H1 (cell line): Measurements from ENCODE around the gene TRAF5. TPM values are rescaled to one million over a fixed set of nuclear protein-coding genes. Genes with fewer than 3 reads are reported as not detected.

Source experiments
- CTCF ChIA-PET: fragments of 300-600 bp; sonication (Branson Sonifier 250); formaldehyde crosslinking; loops from one replicate; lab custom pipeline; 2021; ENCODE audit not compliant: partially characterized antibody; lab: Charles Lee
- POLR2A ChIA-PET: fragments of 300-600 bp; sonication (Branson Sonifier 250); formaldehyde crosslinking; loops from one replicate; lab custom pipeline; 2021; ENCODE audit warnings: inconsistent platforms; ENCODE audit not compliant: partially characterized antibody; lab: Charles Lee
- DNase-seq, 2 experiments: peaks; one replicate each; pipeline versions ENCODE4 v3.0.0 to v3.0.0-alpha.2; 2010 to 2022; ENCODE audit warnings: low spot score in 2 of 2, low read depth in 1 of 2, mixed read lengths in 1 of 2
- FAIRE-seq: peaks from 2 replicates; lab custom pipeline; 2011; peaks lifted over from hg19 to GRCh38; lab: Jason Lieb, UNC
- H2AFZ ChIP-seq: 2 replicates; pipeline ENCODE4 v1.8.1; 2012; ENCODE audit warnings: low read length, inconsistent platforms
- H2AK5ac ChIP-seq: 2 replicates; pipeline ENCODE4 v1.6.1; 2013; ENCODE audit warnings: low read depth, low read length
- H2BK120ac ChIP-seq: replicated peaks from 2 replicates; pipeline ENCODE3; 2013; ENCODE audit warnings: low read depth, low read length, inconsistent platforms
- H2BK12ac ChIP-seq: 2 replicates; pipeline ENCODE4 v1.6.1; 2013; ENCODE audit warnings: low read depth, low read length
- H2BK15ac ChIP-seq: 2 replicates; pipeline ENCODE4 v1.6.1; 2013; ENCODE audit warnings: low read length
- H2BK20ac ChIP-seq: 2 replicates; pipeline ENCODE4 v1.6.1; 2013; ENCODE audit warnings: low read length
- H2BK5ac ChIP-seq: 2 replicates; pipeline ENCODE4 v1.6.1; 2013; ENCODE audit warnings: low read depth, low read length
- H3K14ac ChIP-seq: 2 replicates; pipeline ENCODE4 v1.6.1; 2013; ENCODE audit warnings: inconsistent platforms; ENCODE audit not compliant: insufficient read length
- H3K18ac ChIP-seq: 2 replicates; pipeline ENCODE4 v1.6.1; 2013; ENCODE audit warnings: low read length; ENCODE audit errors: extremely low read depth
- H3K23ac ChIP-seq: 2 replicates; pipeline ENCODE4 v1.6.1; 2013; ENCODE audit warnings: inconsistent platforms; ENCODE audit not compliant: insufficient read length
- H3K23me2 ChIP-seq: 2 replicates; pipeline ENCODE4 v1.6.1; 2013; ENCODE audit warnings: low read depth, low read length
- H3K27ac ChIP-seq: 2 replicates; pipeline ENCODE4 v1.6.1; 2011; ENCODE audit warnings: low read depth, low read length, inconsistent platforms
- H3K27me3 ChIP-seq, 4 experiments: replicated peaks in 1 of 4; 1 replicate in 1 of 4; 2 replicates in 3 of 4; pipeline versions ENCODE4 v1.6.1 to v1.8.1; 2011 to 2013; ENCODE audit warnings: low read length in 3 of 4, mild to moderate bottlenecking in 3 of 4, inconsistent platforms in 2 of 4, mixed read lengths in 2 of 4, moderate library complexity in 1 of 4; ENCODE audit not compliant: control insufficient read depth in 3 of 4, insufficient read depth in 3 of 4; ENCODE audit errors: extremely low read depth in 1 of 4
- H3K36me3 ChIP-seq, 4 experiments: 2 replicates each; pipeline versions ENCODE4 v1.6.1 to v1.8.1; 2011 to 2013; ENCODE audit warnings: mild to moderate bottlenecking in 4 of 4, low read length in 3 of 4, moderate library complexity in 2 of 4, control low read depth in 1 of 4, inconsistent platforms in 1 of 4; ENCODE audit not compliant: insufficient read depth in 4 of 4, control insufficient read depth in 2 of 4
- H3K4ac ChIP-seq: replicated peaks from 2 replicates; pipeline ENCODE3; 2013; ENCODE audit warnings: low read length, low read depth, mixed read lengths, inconsistent platforms; ENCODE audit not compliant: insufficient read length
- H3K4me1 ChIP-seq, 4 experiments: replicated peaks in 1 of 4; 1 replicate in 1 of 4; 2 replicates in 3 of 4; pipeline versions ENCODE4 v1.6.1 to v1.8.1; 2011 to 2013; ENCODE audit warnings: low read length in 3 of 4, inconsistent platforms in 2 of 4, mixed read lengths in 1 of 4; ENCODE audit not compliant: insufficient read depth in 4 of 4, control insufficient read depth in 3 of 4
- H3K4me2 ChIP-seq, 2 experiments: 2 replicates each; pipeline versions ENCODE4 v1.6.1 to v1.8.1; 2011 to 2013; ENCODE audit warnings: low read depth in 2 of 2, low read length in 2 of 2, control low read depth in 1 of 2, inconsistent platforms in 1 of 2, mild to moderate bottlenecking in 1 of 2; ENCODE audit not compliant: insufficient read depth in 1 of 2
- H3K4me3 ChIP-seq, 4 experiments: fragments of 200-600, 300-600 bp in 1 of 4; sonication (generic), shearing (Covaris generic), sonication (Bioruptor Twin) in 1 of 4; 2 replicates each; pipeline versions ENCODE4 v1.5.1 to v1.8.1; 2011 to 2016; ENCODE audit warnings: low read length in 4 of 4, low read depth in 3 of 4, control low read depth in 2 of 4, inconsistent platforms in 2 of 4, mild to moderate bottlenecking in 2 of 4, mixed read lengths in 1 of 4, moderate library complexity in 1 of 4; ENCODE audit not compliant: insufficient read depth in 2 of 4; ENCODE audit errors: extremely low read depth in 1 of 4
- H3K56ac ChIP-seq: replicated peaks from 2 replicates; pipeline ENCODE3; 2013; ENCODE audit warnings: low read depth, mild to moderate bottlenecking, mixed read lengths, low read length, inconsistent platforms; ENCODE audit not compliant: insufficient read length
- H3K79me1 ChIP-seq: 2 replicates; pipeline ENCODE4 v1.6.1; 2013; ENCODE audit warnings: low read depth, low read length, control low read depth
- H3K79me2 ChIP-seq, 2 experiments: 2 replicates each; pipeline versions ENCODE4 v1.6.1 to v1.8.1; 2012 to 2013; ENCODE audit warnings: low read length in 2 of 2, mild to moderate bottlenecking in 2 of 2, inconsistent platforms in 1 of 2; ENCODE audit not compliant: insufficient read depth in 2 of 2, control insufficient read depth in 1 of 2
- H3K9ac ChIP-seq, 4 experiments: replicated peaks in 1 of 4; 1 replicate in 1 of 4; 2 replicates in 3 of 4; pipeline versions ENCODE4 v1.6.1 to v1.8.1; 2011 to 2013; ENCODE audit warnings: low read depth in 3 of 4, low read length in 3 of 4, control low read depth in 2 of 4, mild to moderate bottlenecking in 2 of 4, moderate library complexity in 2 of 4, inconsistent platforms in 1 of 4; ENCODE audit errors: extremely low read depth in 1 of 4
- H3K9me3 ChIP-seq, 2 experiments: 2 replicates each; pipeline versions ENCODE4 v1.6.1 to v1.8.1; 2012 to 2013; ENCODE audit warnings: mild to moderate bottlenecking in 2 of 2, moderate library complexity in 2 of 2, control low read depth in 1 of 2, inconsistent platforms in 1 of 2, low read depth in 1 of 2, low read length in 1 of 2, mixed read lengths in 1 of 2; ENCODE audit not compliant: insufficient read depth in 2 of 2
- H4K20me1 ChIP-seq, 2 experiments: replicated peaks in 1 of 2; 2 replicates each; pipeline versions ENCODE3 to v1.8.1; 2011 to 2013; ENCODE audit warnings: inconsistent platforms in 2 of 2, low read length in 2 of 2, mild to moderate bottlenecking in 1 of 2; ENCODE audit not compliant: insufficient read depth in 2 of 2, control insufficient read depth in 1 of 2
- H4K5ac ChIP-seq: 2 replicates; pipeline ENCODE4 v1.6.1; 2013; ENCODE audit warnings: low read length, low read depth, mixed read lengths, inconsistent platforms; ENCODE audit not compliant: insufficient read length
- H4K8ac ChIP-seq: 2 replicates; pipeline ENCODE4 v1.8.0; 2013; ENCODE audit warnings: mild to moderate bottlenecking, moderate library complexity, low read length, inconsistent platforms; ENCODE audit not compliant: insufficient read depth; ENCODE audit errors: extremely low read depth
- H4K91ac ChIP-seq: replicated peaks from 2 replicates; pipeline ENCODE3; 2013; ENCODE audit warnings: low read length, mixed read lengths, inconsistent platforms; ENCODE audit not compliant: insufficient read length
- GTF2F1 ChIP-seq: IDR thresholded peaks from 2 replicates; pipeline ENCODE4 v1.6.1; 2012; ENCODE audit warnings: low read depth, low read length, improper control_type of control experiment, borderline replicate concordance
- PHF8 ChIP-seq: fragments of 200-600 bp; sonication (generic); conservative IDR thresholded peaks from 2 replicates; pipeline ENCODE4 v1.7.1; 2012; ENCODE audit warnings: low read depth, mild to moderate bottlenecking, inconsistent platforms, low read length, moderate library complexity
- SRF ChIP-seq: IDR thresholded peaks from 2 replicates; pipeline ENCODE4 v1.6.1; 2011; ENCODE audit warnings: mild to moderate bottlenecking, low read depth, low read length, moderate library complexity
- polyA plus RNA-seq, 7 experiments: library from polyadenylated mRNA; depleted of rRNA in 3 of 7; stranded (reverse) in 5 of 7; unstranded in 2 of 7; fragments of >200 nt in 5 of 7; fragments of 200-250 nt in 2 of 7; gene quantifications; 1 replicate in 5 of 7; 2 replicates in 1 of 7; 4 replicates in 1 of 7; pipeline versions ENCODE4 v1.2.1 to v1.2.3, GENCODE V29; 2011 to 2013; ENCODE audit warnings: missing spikeins in 2 of 7, mixed read lengths in 2 of 7
- total RNA-seq: library from RNA; stranded (reverse); fragmentation: NEBNext Ultra II Directional; extraction: Animal tissue kit (Norgen Biotek cat#: 25700); gene quantifications from 2 replicates; pipeline ENCODE4 v1.2.1, GENCODE V29; 2021

Gene TRAF5
- total and polyA plus RNA-seq, 2 of the 8 experiments (the other 6 are each of a cell fraction or from before 2014, with no cell fraction given): 13.0 to 17.1 TPM

GRCh38 chr1:211379446-211379845 is 52.8 kb downstream of the TRAF5 start:
- Histone ChIP-seq H2BK20ac (no peak overlapping the region), H3K23ac (no peak overlapping the region), H3K79me2 (no peaks in the 10 kb centered on the region), H2AK5ac (no peak overlapping the region), H3K27ac (no peak overlapping the region), H2BK5ac (no peak overlapping the region), H3K9ac (no peak overlapping the region), H3K27me3 (no peaks in the 10 kb centered on the region), H3K36me3 (no peaks in the 10 kb centered on the region; a peak in 1 of 8 replicates), H2BK12ac (no peak overlapping the region), H4K20me1 (no peaks in the 10 kb centered on the region), H2BK120ac (no peak overlapping the region), H3K79me1 (no peaks in the 10 kb centered on the region), H4K8ac (no peak overlapping the region), H3K14ac (no peak overlapping the region), H2BK15ac (no peak overlapping the region), H3K18ac (no peak overlapping the region), H4K5ac (no peak overlapping the region), H3K4me3 (no peak overlapping the region), H4K91ac (no peak overlapping the region), H3K4me2 (no peak overlapping the region), H3K56ac (no peak overlapping the region), H3K23me2 (peaks cover 8% of the 10 kb centered on the region), H3K4me1 (peaks cover 0 to 15% (median 10%) of the 10 kb centered on the region in 4 experiments; a peak in 5 of 7 replicates), H3K4ac (no peak overlapping the region), H2AFZ (no peak overlapping the region), H3K9me3 (no peaks in the 10 kb centered on the region)
- ChIA-PET POLR2A (no interaction called here), CTCF (interaction anchor here (0.6 to 1.4 kb wide), 3 partner anchors 19 to 409 kb away, joined by 3 to 4 read pairs (median 3); no protein-coding TSS in a partner anchor)
- TF ChIP-seq GTF2F1 (no peak), PHF8 (no peak), SRF (no peak)
- FAIRE-seq: no peak
- no peak for DNase-seq
